AG20443 (cell line): ENCODE results near the gene ABCB1.
"Not testable (repeated sequence)": the region's sequence is repeated elsewhere in the genome, so short reads cannot be mapped to it uniquely, and the experiment has no call there.

Experiments
- DNase-seq: peaks from one replicate; pipeline ENCODE4 v3.0.0; 2012; ENCODE audit warnings: low spot score, mixed read lengths

Gene ABCB1

DNA sequence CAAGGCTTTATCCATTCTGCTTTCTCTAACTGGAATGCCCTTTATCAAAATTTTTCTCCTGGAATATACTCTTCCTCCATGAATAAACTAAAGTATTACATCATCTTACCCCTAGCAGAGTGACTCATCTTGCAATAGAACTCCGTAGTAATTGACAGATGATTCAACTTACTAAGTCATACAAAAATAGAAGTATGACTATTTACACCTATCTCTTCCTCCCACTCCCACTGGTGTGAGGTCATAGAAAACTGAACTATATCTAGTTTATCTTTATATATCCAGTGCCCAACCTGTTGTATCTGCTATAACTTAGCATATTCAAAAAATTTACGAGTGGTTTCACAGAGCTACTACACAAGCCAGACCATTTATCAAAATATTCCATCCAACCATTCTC lies 26.1 kb downstream of the ABCB1 start:
- DNase-seq: peak; percentile 16

GRCh38 chr7:87572513-87572912 lies 28.2 kb downstream of the ABCB1 start:
- DNase-seq: not testable (repeated sequence)

DNA sequence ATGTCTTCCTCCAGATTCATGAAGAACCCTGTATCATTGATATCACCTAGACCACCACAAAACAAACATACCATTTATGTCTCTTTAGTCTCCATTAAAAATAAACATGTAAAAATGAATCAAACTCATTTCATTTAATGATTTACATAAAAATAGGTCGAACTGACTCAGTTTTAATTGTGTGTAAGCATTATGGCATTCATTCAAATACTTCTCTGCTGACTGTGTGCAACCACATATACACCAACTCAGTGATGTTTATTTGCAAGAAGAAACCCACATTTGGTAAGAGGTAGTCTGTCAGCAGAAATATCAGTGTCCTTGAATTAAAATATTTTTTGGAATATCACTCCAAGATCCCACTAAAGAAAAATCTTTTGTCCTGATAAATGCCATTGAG lies 30.5 kb downstream of the ABCB1 start:
- DNase-seq: peak; percentile 10

DNA sequence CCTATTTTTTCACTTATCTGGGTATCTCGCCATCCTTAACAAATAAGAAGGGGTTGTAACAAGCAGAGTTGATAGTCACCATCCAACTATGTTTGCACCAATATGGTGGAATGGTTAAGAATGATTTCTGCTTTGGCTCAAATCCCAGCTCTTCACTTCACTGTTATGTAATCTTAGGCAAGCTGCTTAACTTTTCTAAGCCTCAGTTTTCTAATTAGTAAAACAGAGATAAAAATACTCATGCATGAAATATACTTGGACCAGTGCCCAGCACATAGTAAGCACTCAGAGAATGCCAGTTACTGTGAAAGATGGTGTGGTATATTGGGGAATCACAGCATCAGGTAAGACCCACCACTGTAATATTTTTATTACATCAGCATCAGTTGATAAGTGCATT lies 33.6 kb downstream of the ABCB1 start:
- no peak for DNase-seq

GRCh38 chr7:87566311-87566900 lies 34.3 kb downstream of the ABCB1 start:
- DNase-seq: no peak

- no peak for DNase-seq
These were observed 34.8 kb downstream of the ABCB1 start for GRCh38 chr7:87565877-87566276.

DNA sequence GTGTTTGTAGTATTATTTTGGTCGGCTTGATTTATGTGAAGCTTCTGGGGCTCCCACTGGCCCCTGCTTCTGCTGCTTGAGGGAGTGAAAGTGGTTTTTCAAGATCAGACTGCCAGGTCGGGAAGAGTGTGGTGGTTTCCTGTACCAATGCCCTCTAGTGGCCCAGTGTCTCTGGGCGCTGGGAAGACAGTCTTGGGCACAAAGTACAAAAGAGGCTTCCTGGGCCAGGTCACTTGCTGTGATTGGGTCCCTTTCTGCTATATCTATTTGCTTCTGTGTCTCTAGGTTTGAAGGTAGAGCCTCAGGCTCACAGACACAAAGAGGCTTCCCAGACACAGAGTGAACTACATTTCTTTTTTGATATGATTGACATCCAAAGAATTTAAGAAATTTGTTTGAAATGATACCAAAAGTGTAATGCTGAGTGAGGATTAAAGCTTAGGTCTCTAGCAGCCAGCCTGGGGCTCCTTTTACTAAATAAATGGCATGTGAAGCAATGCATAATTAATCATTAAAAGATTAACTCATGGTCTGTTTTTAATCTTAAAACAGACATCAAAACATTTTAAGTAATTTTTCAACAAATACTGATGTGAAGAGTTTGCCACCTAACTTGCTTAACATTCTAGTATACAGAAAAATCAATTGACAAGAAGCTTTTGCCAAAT lies 36.3 kb downstream of the ABCB1 start:
- peak; percentile 14 for DNase-seq

DNA sequence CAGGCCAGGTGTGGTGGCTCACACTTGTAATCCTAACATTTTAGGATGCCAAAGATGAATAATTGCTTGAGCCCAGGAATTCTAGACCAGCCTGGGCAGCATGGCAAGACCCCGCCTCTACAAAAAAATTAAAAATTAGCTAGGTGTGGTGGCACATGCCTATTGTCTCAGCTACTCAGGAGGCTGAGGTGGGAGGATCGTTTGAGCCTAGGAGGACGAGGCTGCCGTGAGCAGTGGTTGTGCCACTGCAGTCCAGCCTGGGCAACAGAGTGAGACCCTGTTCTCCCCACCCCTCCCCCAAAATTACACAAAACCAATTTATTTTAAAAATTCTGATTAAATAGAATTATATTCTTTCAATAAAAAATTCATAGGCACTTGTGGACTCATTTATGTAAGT lies 39.0 kb downstream of the ABCB1 start:
- DNase-seq: no peak

GRCh38 chr7:87561102-87561501 lies 39.6 kb downstream of the ABCB1 start:
- DNase-seq: no peak

- DNase-seq: no peak
These were observed 48.3 kb downstream of the ABCB1 start for GRCh38 chr7:87552351-87552900.

- no peak for DNase-seq
These were observed 52.4 kb downstream of the ABCB1 start for GRCh38 chr7:87548123-87548919.

GRCh38 chr7:87545760-87546159 lies 54.9 kb downstream of the ABCB1 start:
- no peak for DNase-seq

- no peak for DNase-seq
These were observed 57.1 kb downstream of the ABCB1 start for GRCh38 chr7:87543623-87544022.

DNA sequence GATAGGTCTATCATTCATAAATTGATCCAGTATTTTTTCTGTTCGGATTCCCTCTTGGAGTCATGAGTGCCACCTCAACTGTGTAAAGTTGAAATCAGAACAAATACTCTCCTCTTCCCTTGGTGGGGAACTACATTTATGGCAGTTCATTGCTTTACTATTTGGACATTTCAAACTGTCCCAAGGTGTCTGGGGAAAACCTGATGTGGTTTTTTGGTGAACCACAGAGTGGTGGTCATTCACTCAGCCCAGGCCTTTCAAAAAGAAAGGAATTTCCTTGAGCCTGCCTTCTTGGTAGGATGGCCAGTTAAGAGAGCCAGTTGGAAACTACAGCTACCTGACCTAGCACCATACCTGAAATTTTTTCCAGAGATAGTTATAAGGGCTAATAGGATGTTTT lies 59.0 kb downstream of the ABCB1 start:
- no peak for DNase-seq

DNA sequence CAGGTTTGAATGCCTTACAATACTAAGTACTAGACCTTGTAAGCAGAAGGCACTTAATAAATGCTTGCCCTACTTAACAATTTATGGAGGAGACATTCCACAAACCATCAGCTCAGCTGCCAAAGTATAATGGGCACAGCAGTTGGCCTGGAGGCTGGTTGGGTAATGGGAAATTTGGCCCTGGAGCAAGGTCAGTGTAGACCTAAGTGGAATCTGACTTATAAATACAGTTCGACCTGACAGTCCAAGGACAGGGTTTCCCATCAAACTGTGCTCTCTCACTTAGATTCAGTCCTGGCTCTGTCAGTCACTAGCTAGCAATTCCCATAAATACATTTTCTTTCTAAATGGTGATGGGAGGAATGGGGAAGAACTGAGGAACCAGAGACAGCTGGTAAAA lies 62.6 kb downstream of the ABCB1 start:
- DNase-seq: no peak

GRCh38 chr7:87534072-87534471 lies 66.6 kb downstream of the ABCB1 start:
- DNase-seq: no peak

DNA sequence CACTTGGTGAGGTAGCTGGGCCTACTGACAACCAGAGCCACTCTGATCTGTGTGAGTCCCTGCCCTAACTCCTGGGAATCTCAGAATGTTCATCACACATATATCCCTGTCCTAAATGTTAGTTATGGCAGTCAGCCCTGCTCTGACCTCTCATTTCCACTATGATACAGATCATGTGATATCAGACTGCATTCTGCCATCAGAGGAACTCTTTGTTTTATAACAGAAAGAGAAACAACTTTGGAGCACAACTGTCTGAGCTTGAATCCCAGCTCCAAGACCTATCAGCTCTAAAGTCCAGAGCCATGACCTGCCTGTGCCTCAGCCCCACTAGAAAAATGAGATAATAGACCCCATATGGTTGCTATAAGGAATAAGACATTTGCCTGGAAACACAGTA lies 70.6 kb downstream of the ABCB1 start:
- no peak for DNase-seq

- DNase-seq: no peak
These were observed 72.0 kb downstream of the ABCB1 start for GRCh38 chr7:87528730-87529129.

- no peak for DNase-seq
These were observed 81.9 kb downstream of the ABCB1 start for GRCh38 chr7:87518735-87519134.

- DNase-seq: no peak
These were observed 82.8 kb downstream of the ABCB1 start for GRCh38 chr7:87517891-87518290.

- DNase-seq: no peak
These were observed 83.4 kb downstream of the ABCB1 start for GRCh38 chr7:87517136-87517815.

DNA sequence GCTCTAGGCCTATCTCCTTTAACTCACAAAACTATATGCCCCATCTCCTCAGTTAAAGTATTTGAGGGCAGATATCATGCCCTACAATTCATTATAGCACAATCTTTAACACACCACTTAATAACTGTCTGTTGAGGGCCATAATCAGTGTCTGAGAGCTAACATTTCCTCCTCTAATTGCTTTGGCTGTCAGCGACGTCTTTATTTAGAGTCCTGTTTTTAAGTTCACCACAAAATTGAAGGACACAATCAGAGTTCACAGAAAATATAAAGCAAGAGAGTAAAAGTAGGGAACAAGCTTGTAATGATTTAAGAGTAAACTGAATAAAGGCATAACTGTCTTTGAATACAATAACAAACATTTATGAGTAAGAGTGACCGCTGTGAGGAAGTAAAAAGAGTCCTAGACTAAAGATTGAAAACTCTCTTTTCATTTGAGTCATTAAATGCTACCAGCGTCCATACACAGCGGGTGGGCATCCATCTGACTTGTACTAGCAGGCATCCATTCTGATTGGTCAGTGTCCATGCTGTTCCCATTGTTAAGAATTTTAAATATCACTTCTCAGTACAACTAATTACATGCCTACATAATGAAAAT lies 86.8 kb downstream of the ABCB1 start:
- no peak for DNase-seq
